Measurements from ENCODE around the gene FILIP1.

- TF ChIP-seq CTCF (IDR thresholded peaks at IDR 0.05): no peak
- no peak for TF ChIP-seq POLR2A (IDR thresholded peaks at IDR 0.05)
Observed at GRCh38 chr6:75396005-75396800, 97.4 kb downstream of the FILIP1 start.

Measured in body of pancreas (tissue), 4 donors.